GM12873 (cell line): ENCODE results near the gene ASIC5.

Source experiments
- TF ChIP-seq, protein P1 (sequence below): IDR thresholded peaks from 2 replicates; pipeline ENCODE4 v1.5.1; 2012; ENCODE audit warnings: low read depth, mild to moderate bottlenecking, moderate library complexity, low read length, control low read depth; ENCODE audit not compliant: insufficient read depth; ENCODE audit errors: missing control alignments

Gene ASIC5

DNA sequence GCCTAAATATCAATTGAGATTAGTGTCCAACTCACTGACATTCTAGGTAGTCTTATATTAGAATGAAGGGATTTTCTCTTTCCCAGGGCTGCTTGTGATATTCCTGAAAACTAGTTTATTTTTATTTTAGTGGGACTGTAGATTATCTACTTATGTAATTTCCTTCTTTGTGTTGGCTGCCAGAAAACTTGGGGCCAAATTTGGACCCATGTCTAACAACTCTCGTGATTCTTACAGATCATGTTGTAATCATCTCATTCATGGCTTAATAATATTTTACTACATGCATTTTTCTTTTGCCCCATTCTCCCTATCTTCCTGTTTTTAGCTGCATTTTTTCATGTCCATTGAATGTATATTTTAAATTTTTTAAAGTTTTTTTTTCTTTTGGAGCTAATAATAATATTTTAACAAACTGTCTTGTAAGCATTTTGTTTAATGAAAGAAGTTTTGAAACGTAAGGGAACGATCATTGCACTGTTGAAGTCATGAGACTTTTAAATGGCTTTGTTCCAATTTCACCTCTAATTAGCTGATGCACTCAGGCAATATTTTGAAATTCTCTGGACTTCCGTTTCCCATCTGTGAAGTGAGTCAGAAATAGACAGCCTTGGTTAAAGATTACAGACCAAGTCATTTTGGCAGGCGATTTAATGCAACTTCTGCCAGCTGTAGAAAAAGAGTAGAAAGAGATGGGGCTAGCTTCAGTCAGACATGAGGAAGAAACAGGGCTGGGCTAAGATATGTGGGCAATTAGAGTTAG, 23.1 kb upstream of the ASIC5 start:
- TF ChIP-seq, protein P1, sequence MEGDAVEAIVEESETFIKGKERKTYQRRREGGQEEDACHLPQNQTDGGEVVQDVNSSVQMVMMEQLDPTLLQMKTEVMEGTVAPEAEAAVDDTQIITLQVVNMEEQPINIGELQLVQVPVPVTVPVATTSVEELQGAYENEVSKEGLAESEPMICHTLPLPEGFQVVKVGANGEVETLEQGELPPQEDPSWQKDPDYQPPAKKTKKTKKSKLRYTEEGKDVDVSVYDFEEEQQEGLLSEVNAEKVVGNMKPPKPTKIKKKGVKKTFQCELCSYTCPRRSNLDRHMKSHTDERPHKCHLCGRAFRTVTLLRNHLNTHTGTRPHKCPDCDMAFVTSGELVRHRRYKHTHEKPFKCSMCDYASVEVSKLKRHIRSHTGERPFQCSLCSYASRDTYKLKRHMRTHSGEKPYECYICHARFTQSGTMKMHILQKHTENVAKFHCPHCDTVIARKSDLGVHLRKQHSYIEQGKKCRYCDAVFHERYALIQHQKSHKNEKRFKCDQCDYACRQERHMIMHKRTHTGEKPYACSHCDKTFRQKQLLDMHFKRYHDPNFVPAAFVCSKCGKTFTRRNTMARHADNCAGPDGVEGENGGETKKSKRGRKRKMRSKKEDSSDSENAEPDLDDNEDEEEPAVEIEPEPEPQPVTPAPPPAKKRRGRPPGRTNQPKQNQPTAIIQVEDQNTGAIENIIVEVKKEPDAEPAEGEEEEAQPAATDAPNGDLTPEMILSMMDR, result no peak

DNA sequence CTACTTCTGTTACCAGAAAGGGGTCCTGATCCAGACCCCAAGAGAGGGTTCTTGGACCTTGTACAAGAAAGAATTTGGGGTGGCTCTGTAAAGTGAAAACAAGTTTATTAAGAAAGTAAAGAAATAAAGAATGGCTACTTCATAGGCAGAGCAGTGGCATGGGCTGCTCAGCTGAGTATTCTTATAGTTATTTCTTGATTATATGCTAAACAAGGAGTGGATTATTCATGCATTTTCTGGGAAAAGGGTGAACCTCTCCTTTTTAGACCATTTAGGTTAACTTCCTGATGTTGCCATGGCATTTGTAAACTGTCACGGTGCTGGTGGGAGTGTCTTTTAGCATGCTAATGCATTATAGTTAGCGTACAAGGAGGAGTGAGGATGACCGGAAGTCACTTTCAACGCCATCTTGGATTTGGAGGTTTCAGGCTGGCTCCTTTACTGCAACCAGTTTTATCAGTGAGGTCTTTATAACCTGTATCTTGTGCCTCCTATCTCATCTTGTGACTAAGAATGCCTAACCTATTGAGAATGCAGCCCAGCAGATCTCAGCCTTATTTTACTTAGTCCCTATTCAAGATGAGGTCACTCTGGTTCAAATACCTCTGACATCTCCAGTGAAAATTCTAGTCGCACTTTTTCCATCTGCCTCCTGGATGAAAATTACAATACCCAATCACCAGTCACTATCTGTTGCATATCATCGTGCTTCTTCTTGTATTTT, 21.9 kb upstream of the ASIC5 start:
- TF ChIP-seq, protein P1, result no peak

DNA sequence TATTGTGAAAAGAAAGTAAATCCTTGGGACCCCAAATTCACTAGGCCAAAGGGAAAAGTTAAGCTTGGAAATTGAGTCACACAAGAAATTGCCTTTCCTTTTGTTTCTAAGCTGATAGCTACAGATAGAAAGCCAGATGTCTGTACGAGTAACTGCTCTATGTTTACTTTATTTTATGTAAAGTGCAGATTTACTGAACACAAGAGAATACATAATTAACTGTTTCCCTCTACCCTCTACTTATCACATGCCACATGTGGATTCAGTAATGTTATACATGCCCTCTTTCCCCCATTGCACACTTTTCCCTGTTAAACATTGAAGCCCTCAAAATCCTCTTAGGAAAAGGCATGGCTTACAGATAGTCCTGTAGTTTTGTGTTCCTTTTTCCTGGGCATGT, 21.0 kb upstream of the ASIC5 start:
- TF ChIP-seq, protein P1, result no peak

DNA sequence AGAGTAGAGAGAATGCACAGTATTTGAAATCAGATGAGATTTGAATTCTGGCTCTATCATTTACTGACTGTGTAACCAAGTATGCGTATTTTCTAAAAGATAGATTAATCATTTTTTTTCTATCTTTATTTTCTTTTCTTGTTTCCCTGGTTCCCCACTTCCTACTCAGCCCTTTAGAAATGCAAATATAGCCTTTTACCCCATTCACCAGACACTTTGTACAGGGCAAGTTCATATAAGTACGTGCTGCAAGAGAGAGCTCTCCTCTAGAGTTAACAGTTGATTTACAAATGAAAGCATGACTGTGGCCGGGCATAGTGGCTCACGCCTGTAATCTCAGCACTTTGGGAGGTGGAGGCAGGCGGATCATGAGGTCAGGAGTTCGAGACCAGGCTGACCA, 19.6 kb upstream of the ASIC5 start:
- TF ChIP-seq, protein P1, result no peak

DNA sequence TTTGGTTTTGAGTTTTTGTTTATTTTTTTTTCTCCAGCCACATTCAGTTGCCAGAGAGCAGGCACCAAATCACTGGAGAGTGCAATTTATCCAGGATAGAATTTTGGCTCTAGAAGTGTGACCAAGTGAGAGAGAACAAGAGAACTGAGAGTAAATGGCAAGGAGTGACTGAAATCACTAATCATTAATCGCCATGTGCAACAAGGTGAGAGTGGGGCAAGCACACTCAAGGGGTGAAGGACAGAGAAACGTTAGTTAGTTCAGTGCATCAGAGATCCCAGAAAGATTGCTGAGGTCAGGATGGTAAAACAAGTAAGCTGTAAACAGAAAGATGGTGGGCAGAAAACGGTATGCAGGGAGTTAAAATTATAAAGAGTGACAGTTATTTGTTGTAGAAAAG, 17.8 kb upstream of the ASIC5 start:
- TF ChIP-seq, protein P1, result no peak

DNA sequence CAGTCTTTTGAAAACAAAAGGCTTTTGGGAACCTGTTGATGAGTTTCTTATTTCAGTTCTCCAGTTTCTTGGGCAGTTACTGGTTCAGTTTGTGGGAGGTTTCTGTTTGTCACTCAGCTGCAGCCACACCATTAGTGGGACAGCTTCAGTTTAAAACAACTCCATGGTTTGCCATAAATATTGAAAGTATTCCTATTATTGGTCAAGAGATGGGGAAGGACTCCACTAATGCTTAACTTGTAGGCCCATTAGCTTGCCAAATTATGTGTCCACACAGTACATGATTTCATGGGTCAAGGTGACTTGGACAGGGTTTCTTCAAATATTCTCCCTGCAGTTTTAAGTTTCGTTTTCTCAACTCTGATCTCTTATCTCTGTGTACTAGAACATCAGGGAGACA, 15.5 kb upstream of the ASIC5 start:
- TF ChIP-seq, protein P1, result no peak

DNA sequence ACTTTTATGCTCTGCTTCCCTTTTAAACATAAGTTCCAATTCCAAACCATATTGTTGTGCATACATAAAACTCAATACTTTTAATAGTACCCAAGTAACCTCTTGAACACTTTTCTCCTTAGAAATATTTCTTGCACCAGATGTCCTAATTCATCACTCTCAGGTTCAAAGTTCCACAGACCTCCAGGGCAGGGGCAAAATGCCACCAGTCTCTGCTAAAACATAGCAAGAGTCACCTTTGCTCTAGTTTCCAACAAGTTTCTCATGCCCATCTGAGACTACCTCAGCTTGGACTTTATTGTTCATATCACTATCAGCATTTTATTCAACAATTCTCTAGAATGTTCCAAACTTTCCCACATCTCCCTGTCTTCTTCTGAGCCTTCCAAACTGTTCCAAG, 13.7 kb upstream of the ASIC5 start:
- TF ChIP-seq, protein P1, result no peak
